ENCODE measurements around the gene FTSJ1. TPM values are rescaled to one million over a fixed set of nuclear protein-coding genes. Genes with fewer than 3 reads are reported as not detected.

The FTSJ1 gene
- total RNA-seq, 3 donors from 2014 or later = 22.1 to 22.8 (median 22.7) TPM

DNA sequence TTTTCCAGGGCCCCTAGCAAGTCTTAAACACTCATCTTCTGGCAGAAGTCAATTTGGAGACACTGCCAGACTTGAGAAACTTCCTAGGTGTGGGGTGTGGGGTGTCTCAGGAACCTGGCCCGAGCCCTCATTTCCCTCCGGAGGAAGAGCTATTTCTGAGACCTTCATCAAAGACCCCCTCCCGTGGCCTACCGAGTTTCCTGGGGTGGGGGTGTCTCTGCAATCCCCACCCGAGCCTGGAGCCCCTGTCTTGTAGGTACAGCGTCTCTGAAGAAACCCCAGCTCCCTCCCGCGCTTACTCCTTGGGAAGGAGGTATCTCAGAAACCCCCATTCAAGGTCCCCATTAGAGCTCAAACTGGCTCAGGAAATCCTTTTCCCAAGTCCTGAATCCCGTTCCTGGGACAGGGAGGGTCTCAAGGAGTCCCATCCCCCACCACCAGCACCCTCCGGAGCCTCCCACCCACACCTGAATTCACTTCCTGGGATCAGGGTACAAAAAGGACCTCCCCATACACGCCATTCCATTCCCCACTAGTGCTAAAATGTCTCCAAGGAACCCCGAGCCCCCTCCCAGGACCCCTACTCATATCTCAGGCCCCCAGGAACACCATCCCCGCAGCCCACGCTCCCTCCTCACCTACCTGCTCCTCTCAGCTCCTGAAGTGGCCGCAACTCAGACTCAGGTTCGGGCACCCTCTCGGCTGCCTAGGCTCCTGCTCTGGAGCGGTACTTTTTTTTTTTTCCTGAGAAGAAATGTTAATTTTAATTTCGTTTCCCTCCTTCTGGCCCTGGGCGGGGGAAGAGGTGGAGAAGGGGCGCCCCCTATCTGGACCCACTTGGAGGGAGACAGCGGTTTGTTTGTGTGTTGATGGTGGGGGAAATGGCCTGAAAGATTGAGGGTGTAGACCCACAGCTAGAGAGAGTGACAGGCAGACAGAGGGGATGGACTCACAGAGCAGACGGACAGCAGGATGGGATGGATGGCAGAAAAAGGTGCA is 7.0 kb upstream of the FTSJ1 start:
- no peak overlapping the region for H3K4me3 ChIP-seq
- ATAC-seq (peak; percentile 24), DNase-seq (peak in 1 of 3 donors; percentile 42)
- no peaks in the 10 kb centered on the region for H3K4me1 ChIP-seq (ENCODE audit: low read depth)
- H3K9me3 ChIP-seq = no peaks in the 10 kb centered on the region
- intact Hi-C loops (cut with DNase I, micrococcal nuclease) = no loop called here
- no peaks in the 10 kb centered on the region for H3K36me3 ChIP-seq (ENCODE audit: low read depth)
- TF ChIP-seq, protein P1, sequence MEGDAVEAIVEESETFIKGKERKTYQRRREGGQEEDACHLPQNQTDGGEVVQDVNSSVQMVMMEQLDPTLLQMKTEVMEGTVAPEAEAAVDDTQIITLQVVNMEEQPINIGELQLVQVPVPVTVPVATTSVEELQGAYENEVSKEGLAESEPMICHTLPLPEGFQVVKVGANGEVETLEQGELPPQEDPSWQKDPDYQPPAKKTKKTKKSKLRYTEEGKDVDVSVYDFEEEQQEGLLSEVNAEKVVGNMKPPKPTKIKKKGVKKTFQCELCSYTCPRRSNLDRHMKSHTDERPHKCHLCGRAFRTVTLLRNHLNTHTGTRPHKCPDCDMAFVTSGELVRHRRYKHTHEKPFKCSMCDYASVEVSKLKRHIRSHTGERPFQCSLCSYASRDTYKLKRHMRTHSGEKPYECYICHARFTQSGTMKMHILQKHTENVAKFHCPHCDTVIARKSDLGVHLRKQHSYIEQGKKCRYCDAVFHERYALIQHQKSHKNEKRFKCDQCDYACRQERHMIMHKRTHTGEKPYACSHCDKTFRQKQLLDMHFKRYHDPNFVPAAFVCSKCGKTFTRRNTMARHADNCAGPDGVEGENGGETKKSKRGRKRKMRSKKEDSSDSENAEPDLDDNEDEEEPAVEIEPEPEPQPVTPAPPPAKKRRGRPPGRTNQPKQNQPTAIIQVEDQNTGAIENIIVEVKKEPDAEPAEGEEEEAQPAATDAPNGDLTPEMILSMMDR (IDR thresholded peaks at IDR 0.05) = no peak

DNA sequence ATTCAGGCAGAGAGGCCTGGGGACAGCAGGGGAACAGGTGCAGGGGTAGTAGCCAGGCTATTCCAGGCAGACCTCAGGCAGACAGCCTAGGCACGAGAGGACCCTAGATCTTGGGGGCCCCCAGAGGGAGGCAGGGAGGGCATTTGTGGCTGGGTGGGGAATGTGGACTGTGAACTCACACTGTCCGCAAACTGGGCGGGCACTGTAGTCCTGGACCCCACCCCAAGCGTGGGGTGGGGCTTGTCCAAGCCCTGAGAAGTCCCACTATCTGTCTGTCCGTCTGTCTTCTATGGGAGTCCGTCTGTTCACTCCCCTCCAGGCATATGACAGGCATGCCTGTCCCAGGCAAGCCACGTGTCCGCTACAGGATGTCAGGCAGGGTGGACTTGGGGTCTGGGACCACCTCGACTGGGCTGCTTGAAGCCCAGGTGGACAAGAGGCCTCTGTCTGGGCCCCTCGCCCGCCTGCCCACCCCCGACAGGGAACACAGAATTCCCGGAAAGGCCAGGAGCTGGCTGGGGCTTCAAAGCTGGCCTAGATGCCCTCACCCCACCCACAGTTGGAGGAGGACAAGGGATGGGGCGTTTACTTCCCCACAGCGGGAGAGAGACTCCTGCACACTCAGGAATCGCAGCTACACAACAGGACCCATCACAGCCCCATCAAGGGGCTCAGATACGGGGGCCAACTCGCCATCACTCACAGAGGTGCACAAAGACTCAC is 5.7 kb upstream of the FTSJ1 start, which contains the start of gene SLC38A5:
Gene SLC38A5, minus strand, starts transcription at position 151 of the 723 bp plus-strand sequence. CDS start 2,336 bp downstream, outside the sequence.
- peak; percentile 28 for ATAC-seq
- intact Hi-C loops (cut with DNase I, micrococcal nuclease) = no loop called here
- Histone ChIP-seq H3K9me3 (no peaks in the 10 kb centered on the region), H3K4me1 (ENCODE audit: low read depth) (no peaks in the 10 kb centered on the region), H3K4me3 (no peak within 1 kb of the TSS), H3K36me3 (ENCODE audit: low read depth) (no peaks in the 10 kb centered on the region)
- peak in 1 of 3 donors; percentile 50 for DNase-seq
- TF ChIP-seq, protein P1 (IDR thresholded peaks at IDR 0.05) = no peak

DNA sequence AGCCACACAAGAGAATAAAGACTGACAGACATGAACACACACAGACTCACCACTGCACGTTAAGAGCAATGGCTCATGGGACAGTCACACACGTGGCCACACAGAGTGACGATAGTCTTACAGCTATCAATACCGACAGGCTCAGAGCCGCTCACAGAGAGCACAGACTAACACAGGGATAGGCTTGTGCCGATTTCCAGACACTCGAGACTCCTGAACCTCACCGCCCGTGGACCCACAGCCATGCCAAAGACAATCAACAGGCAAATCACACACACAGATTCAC is 5.2 kb upstream of the FTSJ1 start:
- TF ChIP-seq, protein P1 (IDR thresholded peaks at IDR 0.05) = no peak
- no peak overlapping the region for H3K4me3 ChIP-seq
- no peaks in the 10 kb centered on the region for H3K4me1 ChIP-seq (ENCODE audit: low read depth)
- no peaks in the 10 kb centered on the region for H3K9me3 ChIP-seq
- no peaks in the 10 kb centered on the region for H3K36me3 ChIP-seq (ENCODE audit: low read depth)
- no peak for ATAC-seq
- intact Hi-C loops (cut with DNase I, micrococcal nuclease) = no loop called here
- DNase-seq = no peak

DNA sequence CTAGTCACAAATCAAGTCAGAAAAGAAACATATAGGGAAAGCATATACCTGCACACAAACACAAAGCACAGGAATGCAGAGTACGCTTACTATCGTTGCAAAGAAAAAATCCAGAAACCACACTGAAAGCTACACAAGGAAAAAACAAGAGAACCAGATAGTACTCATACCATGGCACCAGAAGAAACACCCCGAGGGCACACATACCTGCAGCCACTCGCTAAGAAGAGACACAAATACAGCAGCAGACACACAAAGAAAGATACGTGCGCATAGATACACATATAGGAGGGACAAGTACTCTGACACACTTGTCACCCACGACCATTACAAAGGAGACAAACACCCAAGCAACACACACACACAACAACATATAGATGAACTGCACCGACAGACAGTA is 4.5 kb upstream of the FTSJ1 start:
- ATAC-seq = no peak
- H3K4me1 ChIP-seq (ENCODE audit: low read depth) = no peaks in the 10 kb centered on the region
- no peaks in the 10 kb centered on the region for H3K9me3 ChIP-seq
- TF ChIP-seq, protein P1 (IDR thresholded peaks at IDR 0.05) = no peak
- intact Hi-C loops (cut with DNase I, micrococcal nuclease) = no loop called here
- H3K36me3 ChIP-seq (ENCODE audit: low read depth) = no peaks in the 10 kb centered on the region
- no peak for DNase-seq
- no peak overlapping the region for H3K4me3 ChIP-seq

DNA sequence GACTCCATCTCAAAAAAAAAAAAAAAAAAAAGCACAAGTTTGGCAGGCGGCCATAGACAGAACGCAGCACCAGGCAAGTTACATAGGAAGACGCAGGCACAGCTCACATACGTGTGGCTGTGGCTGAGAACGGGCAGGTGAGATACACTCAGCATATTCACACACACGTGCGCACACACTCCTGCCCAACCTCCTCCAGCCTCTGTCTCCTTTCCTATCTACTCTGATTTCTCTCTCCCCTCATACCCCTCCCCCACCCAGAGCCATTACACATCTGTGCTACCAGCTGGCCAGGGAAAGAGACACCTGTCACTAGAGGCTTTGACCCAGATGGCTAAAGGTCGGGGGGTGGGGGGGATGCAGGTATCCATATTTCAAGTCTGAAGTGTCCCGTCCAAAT is 3.8 kb upstream of the FTSJ1 start:
- Histone ChIP-seq H3K4me1 (ENCODE audit: low read depth) (no peaks in the 10 kb centered on the region), H3K36me3 (ENCODE audit: low read depth) (no peaks in the 10 kb centered on the region), H3K9me3 (no peaks in the 10 kb centered on the region), H3K4me3 (no peak overlapping the region)
- TF ChIP-seq, protein P1 (IDR thresholded peaks at IDR 0.05) = no peak
- ATAC-seq = no peak
- no peak for DNase-seq
- intact Hi-C loops (cut with DNase I, micrococcal nuclease) = no loop called here

Data from mucosa of descending colon (tissue), 3 donors.